Mucosa of descending colon (tissue), 3 donors: ENCODE measurements around the gene ESPN. TPM values are rescaled to one million over a fixed set of nuclear protein-coding genes. Genes with fewer than 3 reads are reported as not detected.

Experiments
- ATAC-seq: fragments of 200-7000 bp; cut with Tn5 transposase; one replicate; pipeline ENCODE4 v1.9.1; 2020; ENCODE audit warnings: mild to moderate bottlenecking, moderate library complexity
- DNase-seq, 3 donors: peaks; one replicate each; pipeline ENCODE4 v3.0.0-alpha.2; 2020
- H3K36me3 ChIP-seq: fragments of 200-600 bp; one replicate; pipeline ENCODE4 v1.8.0; 2021; ENCODE audit warnings: low read depth, mild to moderate bottlenecking
- H3K4me1 ChIP-seq: fragments of 200-600 bp; one replicate; pipeline ENCODE4 v1.8.0; 2021; ENCODE audit warnings: low read depth, mild to moderate bottlenecking
- H3K4me3 ChIP-seq: fragments of 200-600 bp; one replicate; pipeline ENCODE4 v1.8.0; 2021; ENCODE audit warnings: mild to moderate bottlenecking
- H3K9me3 ChIP-seq: fragments of 200-600 bp; one replicate; pipeline ENCODE4 v1.8.0; 2021; ENCODE audit warnings: mild to moderate bottlenecking
- CTCF ChIP-seq: fragments of 200-600 bp; IDR thresholded peaks from one replicate; pipeline ENCODE4 v1.8.0; 2022; ENCODE audit warnings: antibody characterized with exemption, mild to moderate bottlenecking
- intact Hi-C, 2 donors: fragments of 100-400 bp; cut with DNase I in 1 of 2; cut with micrococcal nuclease in 1 of 2; formaldehyde crosslinking; loops; one replicate each; pipeline versions ENCODE4 v1.11.0 to v1.11.1; 2022; cut with DNase I, micrococcal nuclease
- total RNA-seq, 3 donors: library from RNA; stranded (reverse); fragmentation: NEBNext Ultra II Directional in 2 of 3; extraction: Animal tissue kit (Norgen Biotek cat#: 25700) in 2 of 3; gene quantifications; one replicate each; pipeline versions ENCODE4 v1.2.1 to v1.2.4, GENCODE V29; 2021 to 2023
- donor health status: DM: no; HTN: no; CAD: no; lungs with moderate emphysema.
- donor health status: DM: no; HTN: no; CAD: no.
- donor health status: DM: no; HTN: yes; CAD: no.

ESPN gene
- total RNA-seq, 3 donors from 2014 or later: 65.7 to 137 (median 124) TPM

DNA sequence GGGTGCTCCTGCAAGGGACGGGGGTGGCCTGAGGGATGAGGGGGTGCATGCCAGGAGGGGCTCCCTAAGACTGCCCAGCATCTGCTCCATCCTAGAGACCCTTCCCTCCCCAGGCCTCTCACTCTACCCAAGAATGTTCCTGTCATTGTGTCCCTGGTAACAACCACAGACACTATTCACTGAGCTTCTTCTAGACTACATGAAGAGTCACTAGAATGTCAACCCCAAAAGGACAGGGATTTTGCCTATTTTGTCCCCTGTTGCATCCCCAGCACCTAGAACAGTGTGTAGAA is 38.5 kb downstream of the ESPN start:
- ATAC-seq: no peak
- Histone ChIP-seq H3K36me3 (no peaks in the 10 kb centered on the region), H3K4me1 (no peaks in the 10 kb centered on the region), H3K4me3 (no peak overlapping the region), H3K9me3 (no peaks in the 10 kb centered on the region)
- intact Hi-C loops: no loop called here
- DNase-seq: no peak
- no peak for TF ChIP-seq CTCF

GRCh38 chr1:6464514-6464836 is 39.9 kb downstream of the ESPN start:
- DNase-seq (peak; percentile 76 to 83 (median 78)), ATAC-seq (peak; percentile 62)
- intact Hi-C loops: no loop called here
- no peaks in the 10 kb centered on the region for H3K4me1 ChIP-seq
- TF ChIP-seq CTCF: no peak
- H3K4me3 ChIP-seq: no peak overlapping the region
- H3K9me3 ChIP-seq: no peaks in the 10 kb centered on the region
- H3K36me3 ChIP-seq: no peaks in the 10 kb centered on the region

DNA sequence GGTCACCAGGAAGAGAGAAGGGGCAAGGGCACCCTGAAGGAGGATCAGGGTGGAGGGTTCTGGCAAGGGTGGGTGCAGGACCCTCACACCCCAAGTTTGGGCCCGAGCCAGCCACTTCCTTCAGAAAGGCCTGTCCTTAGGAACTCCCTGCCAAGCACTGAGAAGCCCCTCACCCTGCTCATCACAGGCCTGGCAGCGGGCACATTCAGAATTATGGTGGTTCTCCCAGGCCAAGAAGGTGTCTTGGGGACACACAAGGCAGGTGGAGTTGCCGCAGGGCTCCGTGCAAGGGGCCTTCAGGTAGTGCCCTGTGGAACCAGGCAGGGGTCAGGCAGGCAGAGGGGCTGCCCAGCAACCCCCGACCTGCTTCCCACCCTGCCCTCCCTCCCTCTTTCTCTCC is 40.3 kb downstream of the ESPN start:
- no peak for TF ChIP-seq CTCF
- Histone ChIP-seq H3K9me3 (no peaks in the 10 kb centered on the region), H3K4me1 (no peaks in the 10 kb centered on the region), H3K36me3 (no peaks in the 10 kb centered on the region), H3K4me3 (no peak overlapping the region)
- DNase-seq (no peak), ATAC-seq (no peak)
- intact Hi-C loops: no loop called here

DNA sequence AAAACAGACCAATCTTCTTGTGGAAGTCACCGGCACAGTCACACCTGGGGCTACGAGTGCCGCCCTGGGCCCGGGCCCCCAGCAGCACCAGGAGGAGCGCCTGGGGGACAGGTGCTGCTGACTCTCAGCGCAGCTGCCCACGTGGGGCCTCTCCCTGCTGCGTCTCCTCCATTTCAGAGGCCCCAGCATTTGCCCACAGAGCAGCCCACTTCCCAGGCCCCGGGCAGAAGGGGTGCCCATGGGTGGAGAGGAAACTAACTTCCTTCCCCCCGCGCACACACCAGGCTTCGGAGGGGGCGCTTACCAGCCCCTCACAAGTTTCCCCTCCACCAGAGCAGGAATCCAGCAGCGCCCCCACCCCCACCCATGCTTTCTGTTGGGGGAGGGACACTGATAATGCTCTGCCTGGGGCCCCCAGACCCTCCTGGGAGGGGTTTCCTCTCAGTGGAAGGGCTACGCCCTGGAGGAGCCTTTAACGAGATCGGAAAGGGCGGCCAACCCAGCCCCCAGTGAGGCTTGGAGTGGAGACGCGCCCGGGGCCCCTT is 41.0 kb downstream of the ESPN start:
- no peak for TF ChIP-seq CTCF
- intact Hi-C loops: no loop called here
- ATAC-seq: peak; percentile 35
- Histone ChIP-seq H3K9me3 (no peaks in the 10 kb centered on the region), H3K4me3 (no peak overlapping the region), H3K36me3 (no peaks in the 10 kb centered on the region), H3K4me1 (no peaks in the 10 kb centered on the region)
- no peak for DNase-seq

- peak; percentile 52 for ATAC-seq
- DNase-seq: no peak
- intact Hi-C loops: no loop called here
- H3K4me3 ChIP-seq: no peak within 1 kb of the TSS
- no peaks in the 10 kb centered on the region for H3K36me3 ChIP-seq
- no peak for TF ChIP-seq CTCF
- no peaks in the 10 kb centered on the region for H3K4me1 ChIP-seq
- no peaks in the 10 kb centered on the region for H3K9me3 ChIP-seq
Measured at GRCh38 chr1:6466023-6466422, 41.4 kb downstream of the ESPN start, which contains the start of gene TNFRSF25. Gene TNFRSF25 (minus strand): TSS chr1:6466173. CDS start chr1:6466107, 66 bp downstream.

DNA sequence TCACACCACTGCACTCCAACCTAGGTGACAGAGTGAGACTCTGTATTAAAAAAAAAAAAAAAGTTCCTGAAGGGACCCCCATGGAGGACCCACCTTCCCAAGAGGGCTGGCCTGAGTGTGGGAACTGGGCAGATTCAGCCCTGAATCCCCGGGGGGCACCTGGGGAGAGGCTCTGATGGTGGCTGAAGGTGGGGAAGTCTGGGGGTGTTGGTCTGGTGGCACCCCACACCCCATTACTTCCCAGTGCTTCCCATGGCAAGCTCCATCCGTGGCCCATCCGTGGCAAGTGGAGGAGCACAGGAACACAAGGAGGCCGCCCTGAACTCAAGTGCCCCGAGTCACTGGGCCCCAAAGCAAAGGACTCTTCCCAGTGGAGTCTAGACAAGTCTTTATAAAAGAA is 42.2 kb downstream of the ESPN start:
- H3K4me3 ChIP-seq: no peak overlapping the region
- H3K36me3 ChIP-seq: no peaks in the 10 kb centered on the region
- no peaks in the 10 kb centered on the region for H3K9me3 ChIP-seq

More for the DNA sequence above, 42.2 kb downstream of the ESPN start:
- TF ChIP-seq CTCF: no peak
- H3K4me1 ChIP-seq: peaks cover under 1% of the 10 kb centered on the region
- ATAC-seq (no peak), DNase-seq (no peak)
- intact Hi-C loops: no loop called here
